Measurements from ENCODE around the gene MALL. TPM values are rescaled to one million over a fixed set of nuclear protein-coding genes. Genes with fewer than 3 reads are reported as not detected.
"Not testable (repeated sequence)": the region's sequence is repeated elsewhere in the genome, so short reads cannot be mapped to it uniquely, and the experiment has no call there.

Gene MALL
- total RNA-seq (10 to 100 TPM; 21.7 to 32.8 TPM), polyA plus RNA-seq (10 to 100 TPM in 1 of 2 donors, 1 to 10 TPM in 1; 6.2 to 19.8 TPM)
- long read RNA-seq, donor 1, transcript MALL-201 (4 exons, 3,061 nt), result major isoform, 172 of 199 reads
- long read RNA-seq, donor 1, partial matches to known transcripts, result 9 of 199 reads
- long read RNA-seq, donor 1, other reads (novel, unspliced or antisense), result 17 of 199 reads
- long read RNA-seq, donor 2, transcript MALL-201 (4 exons, 3,061 nt), result major isoform, 29 of 38 reads
- long read RNA-seq, donor 2, partial matches to known transcripts, result 2 of 38 reads
- long read RNA-seq, donor 2, other reads (novel, unspliced or antisense), result 7 of 38 reads

GRCh38 chr2:110115291-110116032 lies at the start of gene MALL:
MALL (minus strand) TSS chr2:110115822; CDS start chr2:110115792, 30 bp downstream.
- ATAC-seq (ENCODE audit: low FRiP score), result peak; percentile 64
- DNase-seq, result no peak
- intact Hi-C loops (cut with DNase I), result no loop called here
- Histone ChIP-seq H3K9me3 (ENCODE audit: control insufficient read depth, low read length) (no peaks in the 10 kb centered on the region), H3K4me1 (ENCODE audit: control insufficient read depth in 1 of 2, insufficient read depth in 2 of 2, low read length in 2 of 2) (no peaks in the 10 kb centered on the region), H3K36me3 (ENCODE audit: control insufficient read depth in 1 of 2, insufficient read depth in 2 of 2, low read length in 1 of 2) (no peaks in the 10 kb centered on the region), H3K27me3 (ENCODE audit: control insufficient read depth in 1 of 2, insufficient read depth in 2 of 2, low read length in 1 of 2) (no peaks in the 10 kb centered on the region), H3K27ac (ENCODE audit: low read depth in 1 of 2, low read length in 2 of 2) (no peak within 1 kb of the TSS), H3K4me3 (ENCODE audit: low read length in 2 of 2) (no peak within 1 kb of the TSS)
- WGBS, 2 donors, result 19 to 23% methylated on average over 35 to 62 of the region's 62 CpGs

GRCh38 chr2:110157153-110157793 lies 41.7 kb upstream of the MALL start:
- no peak for DNase-seq
- 31 to 35% methylated on average over 4 of the region's 4 CpGs for WGBS, 2 donors
- no peak overlapping the region for H3K27ac ChIP-seq (ENCODE audit: low read depth in 1 of 2, low read length in 2 of 2)

GRCh38 chr2:110154828-110155227 lies 39.2 kb upstream of the MALL start:
- H3K4me3 ChIP-seq (ENCODE audit: low read length in 2 of 2); H3K27ac ChIP-seq (ENCODE audit: low read depth in 1 of 2, low read length in 2 of 2); DNase-seq; H3K36me3 ChIP-seq (ENCODE audit: control insufficient read depth in 1 of 2, insufficient read depth in 2 of 2, low read length in 1 of 2); H3K27me3 ChIP-seq (ENCODE audit: control insufficient read depth in 1 of 2, insufficient read depth in 2 of 2, low read length in 1 of 2); H3K4me1 ChIP-seq (ENCODE audit: control insufficient read depth in 1 of 2, insufficient read depth in 2 of 2, low read length in 2 of 2); H3K9me3 ChIP-seq (ENCODE audit: control insufficient read depth, low read length); ATAC-seq (ENCODE audit: low FRiP score); intact Hi-C loops (cut with DNase I): not testable (repeated sequence)
- WGBS, 2 donors, result 97 to 98% methylated on average over 4 of the region's 4 CpGs

More at GRCh38 chr2:110157153-110157793, 41.7 kb upstream of the MALL start:
- no peaks in the 10 kb centered on the region for H3K9me3 ChIP-seq (ENCODE audit: control insufficient read depth, low read length)
- H3K4me1 ChIP-seq (ENCODE audit: control insufficient read depth in 1 of 2, insufficient read depth in 2 of 2, low read length in 2 of 2), result no peaks in the 10 kb centered on the region
- ATAC-seq (ENCODE audit: low FRiP score), result peak; percentile 76
- H3K4me3 ChIP-seq (ENCODE audit: low read length in 2 of 2), result no peak overlapping the region
- intact Hi-C loops (cut with DNase I), result no loop called here
- no peaks in the 10 kb centered on the region for H3K27me3 ChIP-seq (ENCODE audit: control insufficient read depth in 1 of 2, insufficient read depth in 2 of 2, low read length in 1 of 2)
- no peaks in the 10 kb centered on the region for H3K36me3 ChIP-seq (ENCODE audit: control insufficient read depth in 1 of 2, insufficient read depth in 2 of 2, low read length in 1 of 2)

GRCh38 chr2:110154188-110154587 lies 38.6 kb upstream of the MALL start:
- H3K9me3 ChIP-seq (ENCODE audit: control insufficient read depth, low read length); H3K4me1 ChIP-seq (ENCODE audit: control insufficient read depth in 1 of 2, insufficient read depth in 2 of 2, low read length in 2 of 2); H3K36me3 ChIP-seq (ENCODE audit: control insufficient read depth in 1 of 2, insufficient read depth in 2 of 2, low read length in 1 of 2); H3K4me3 ChIP-seq (ENCODE audit: low read length in 2 of 2); intact Hi-C loops (cut with DNase I); H3K27ac ChIP-seq (ENCODE audit: low read depth in 1 of 2, low read length in 2 of 2); DNase-seq; H3K27me3 ChIP-seq (ENCODE audit: control insufficient read depth in 1 of 2, insufficient read depth in 2 of 2, low read length in 1 of 2); ATAC-seq (ENCODE audit: low FRiP score): not testable (repeated sequence)
- 71 to 95% methylated on average over 2 of the region's 2 CpGs for WGBS, 2 donors

- 98 to 100% methylated on average over 2 of the region's 2 CpGs for whole genome bisulfite sequencing, 2 donors
- no peaks in the 10 kb centered on the region for H3K36me3 ChIP-seq (ENCODE audit: control insufficient read depth in 1 of 2, insufficient read depth in 2 of 2, low read length in 1 of 2)
Observed at GRCh38 chr2:110153416-110153815, 37.8 kb upstream of the MALL start.

GRCh38 chr2:110152943-110153342 lies 37.3 kb upstream of the MALL start:
- WGBS, 2 donors, result 76 to 82% methylated on average over 3 of the region's 3 CpGs
- intact Hi-C loops (cut with DNase I), result no loop called here
- ATAC-seq (ENCODE audit: low FRiP score), result no peak

More at GRCh38 chr2:110153416-110153815, 37.8 kb upstream of the MALL start:
- DNase-seq, result no peak
- Histone ChIP-seq H3K4me3 (ENCODE audit: low read length in 2 of 2) (no peak overlapping the region), H3K4me1 (ENCODE audit: control insufficient read depth in 1 of 2, insufficient read depth in 2 of 2, low read length in 2 of 2) (no peaks in the 10 kb centered on the region), H3K27me3 (ENCODE audit: control insufficient read depth in 1 of 2, insufficient read depth in 2 of 2, low read length in 1 of 2) (no peaks in the 10 kb centered on the region), H3K9me3 (ENCODE audit: control insufficient read depth, low read length) (no peaks in the 10 kb centered on the region), H3K27ac (ENCODE audit: low read depth in 1 of 2, low read length in 2 of 2) (no peak overlapping the region)
- intact Hi-C loops (cut with DNase I), result no loop called here
- no peak for ATAC-seq (ENCODE audit: low FRiP score)

GRCh38 chr2:110149330-110150220 lies 34.0 kb upstream of the MALL start:
- Histone ChIP-seq H3K9me3 (ENCODE audit: control insufficient read depth, low read length) (no peaks in the 10 kb centered on the region), H3K27me3 (ENCODE audit: control insufficient read depth in 1 of 2, insufficient read depth in 2 of 2, low read length in 1 of 2) (no peaks in the 10 kb centered on the region), H3K27ac (ENCODE audit: low read depth in 1 of 2, low read length in 2 of 2) (peak overlapping the region in 1 of 2 donors; percentile 12), H3K4me1 (ENCODE audit: control insufficient read depth in 1 of 2, insufficient read depth in 2 of 2, low read length in 2 of 2) (no peaks in the 10 kb centered on the region), H3K4me3 (ENCODE audit: low read length in 2 of 2) (no peak overlapping the region), H3K36me3 (ENCODE audit: control insufficient read depth in 1 of 2, insufficient read depth in 2 of 2, low read length in 1 of 2) (no peaks in the 10 kb centered on the region)
- WGBS, 2 donors, result 42 to 45% methylated on average over 6 of the region's 6 CpGs
- intact Hi-C loops (cut with DNase I), result no loop called here
- DNase-seq (no peak), ATAC-seq (ENCODE audit: low FRiP score) (no peak)

More at GRCh38 chr2:110152943-110153342, 37.3 kb upstream of the MALL start:
- Histone ChIP-seq H3K4me3 (ENCODE audit: low read length in 2 of 2) (no peak overlapping the region), H3K36me3 (ENCODE audit: control insufficient read depth in 1 of 2, insufficient read depth in 2 of 2, low read length in 1 of 2) (no peaks in the 10 kb centered on the region), H3K27me3 (ENCODE audit: control insufficient read depth in 1 of 2, insufficient read depth in 2 of 2, low read length in 1 of 2) (no peaks in the 10 kb centered on the region), H3K27ac (ENCODE audit: low read depth in 1 of 2, low read length in 2 of 2) (no peak overlapping the region), H3K4me1 (ENCODE audit: control insufficient read depth in 1 of 2, insufficient read depth in 2 of 2, low read length in 2 of 2) (no peaks in the 10 kb centered on the region), H3K9me3 (ENCODE audit: control insufficient read depth, low read length) (no peaks in the 10 kb centered on the region)
- no peak for DNase-seq

GRCh38 chr2:110146945-110147332 lies 31.3 kb upstream of the MALL start:
- intact Hi-C loops (cut with DNase I), result no loop called here
- ATAC-seq (ENCODE audit: low FRiP score) (no peak), DNase-seq (no peak)
- H3K4me1 ChIP-seq (ENCODE audit: control insufficient read depth in 1 of 2, insufficient read depth in 2 of 2, low read length in 2 of 2), result no peaks in the 10 kb centered on the region
- H3K9me3 ChIP-seq (ENCODE audit: control insufficient read depth, low read length), result no peaks in the 10 kb centered on the region
- H3K27ac ChIP-seq (ENCODE audit: low read depth in 1 of 2, low read length in 2 of 2), result no peak overlapping the region
- H3K4me3 ChIP-seq (ENCODE audit: low read length in 2 of 2), result no peak overlapping the region
- no peaks in the 10 kb centered on the region for H3K27me3 ChIP-seq (ENCODE audit: control insufficient read depth in 1 of 2, insufficient read depth in 2 of 2, low read length in 1 of 2)
- 93 to 96% methylated on average over 2 of the region's 2 CpGs for WGBS, 2 donors
- H3K36me3 ChIP-seq (ENCODE audit: control insufficient read depth in 1 of 2, insufficient read depth in 2 of 2, low read length in 1 of 2), result no peaks in the 10 kb centered on the region

All from aorta (tissue), 5 donors.